H1 (cell line): ENCODE measurements around the gene PARP15.

Experiments used
- CTCF ChIP-seq, 3 experiments: IDR thresholded peaks; 1 replicate in 2 of 3; 2 replicates in 1 of 3; pipeline versions ENCODE4 v1.5.1 to v1.6.1; 2011; ENCODE audit warnings: low read length in 3 of 3, mild to moderate bottlenecking in 3 of 3, inconsistent platforms in 2 of 3, low read depth in 1 of 3, moderate library complexity in 1 of 3; ENCODE audit not compliant: insufficient read depth in 1 of 3; ENCODE audit errors: control extremely low read depth in 1 of 3
- EP300 ChIP-seq, 2 experiments: IDR thresholded peaks; 1 replicate in 1 of 2; 2 replicates in 1 of 2; pipeline ENCODE4 v1.6.1; 2011 to 2012; ENCODE audit warnings: low read depth in 2 of 2, low read length in 2 of 2, mild to moderate bottlenecking in 2 of 2, borderline replicate concordance in 1 of 2, inconsistent platforms in 1 of 2, moderate library complexity in 1 of 2
- EZH2 ChIP-seq: fragments of 200-600 bp; sonication (generic); IDR thresholded peaks from 2 replicates; pipeline ENCODE4 v1.7.1; 2012; ENCODE audit warnings: low read depth, mild to moderate bottlenecking, moderate library complexity, low read length, inconsistent platforms; ENCODE audit not compliant: severe bottlenecking
- POLR2A ChIP-seq, 2 experiments: IDR thresholded peaks; 1 replicate in 1 of 2; 2 replicates in 1 of 2; pipeline ENCODE4 v1.6.1; 2011; ENCODE audit warnings: low read depth in 2 of 2, low read length in 2 of 2, mild to moderate bottlenecking in 2 of 2; ENCODE audit errors: control extremely low read depth in 1 of 2
- RAD21 ChIP-seq, 2 experiments: IDR thresholded peaks in 1 of 2; conservative IDR thresholded peaks in 1 of 2; 2 replicates each; pipeline ENCODE4 v1.6.1; 2011; ENCODE audit warnings: low read depth in 2 of 2, low read length in 2 of 2, improper control_type of control experiment in 1 of 2, inconsistent platforms in 1 of 2, mild to moderate bottlenecking in 1 of 2, moderate library complexity in 1 of 2
- RFX5 ChIP-seq: IDR thresholded peaks from 2 replicates; pipeline ENCODE4 v1.6.1; 2011; ENCODE audit warnings: low read depth, low read length, improper control_type of control experiment, borderline replicate concordance
- RNF2 ChIP-seq: fragments of 200-900, 300-1000 bp; sonication (generic); IDR thresholded peaks from 2 replicates; pipeline ENCODE4 v1.7.1; 2016; ENCODE audit warnings: borderline replicate concordance, low read depth, mild to moderate bottlenecking, antibody characterized with exemption, low read length; ENCODE audit not compliant: poor library complexity, severe bottlenecking; ENCODE audit errors: missing control alignments

GRCh38 chr3:122620399-122620798, 42.9 kb downstream of the PARP15 start:
- TF ChIP-seq EZH2, result no peak
- TF ChIP-seq CTCF (IDR thresholded peaks at IDR 0.05; ENCODE audit: control extremely low read depth in 1 of 3, insufficient read depth in 1 of 3, low read depth in 1 of 3, low read length in 3 of 3), result no peak
- TF ChIP-seq POLR2A (IDR thresholded peaks at IDR 0.05; ENCODE audit: control extremely low read depth in 1 of 2, low read depth in 2 of 2, low read length in 2 of 2), result no peak
- TF ChIP-seq RAD21 (IDR thresholded peaks at IDR 0.05 in 1 of 2, conservative IDR thresholded peaks at IDR 0.05 in 1 of 2; ENCODE audit: low read depth in 2 of 2, low read length in 2 of 2), result no peak
- no peak for TF ChIP-seq RNF2
- TF ChIP-seq RFX5, result no peak
- no peak for TF ChIP-seq EP300 (IDR thresholded peaks at IDR 0.05; ENCODE audit: borderline replicate concordance in 1 of 2, low read depth in 2 of 2, low read length in 2 of 2)
